T-cell (primary cell): Measurements from ENCODE around the gene ZNF350. TPM values are rescaled to one million over a fixed set of nuclear protein-coding genes. Genes with fewer than 3 reads are reported as not detected.
"Not testable (repeated sequence)": the region's sequence is repeated elsewhere in the genome, so short reads cannot be mapped to it uniquely, and the experiment has no call there.

Experiments used
- ATAC-seq, 4 experiments: fragments of 200-7000 bp in 3 of 4; fragments of 150-1000 bp in 1 of 4; cut with Tn5 transposase; replicated peaks in 1 of 4; 1 replicate in 3 of 4; 2 replicates in 1 of 4; pipeline ENCODE4 v1.10.0; 2021; ENCODE audit warnings: moderate library complexity in 3 of 4, mild to moderate bottlenecking in 2 of 4, moderate number of reproducible peaks in 1 of 4
- CTCF ChIA-PET, 2 donors: fragments of 300-600 bp; sonication (Branson Sonifier 250); formaldehyde crosslinking; loops; one replicate each; lab custom pipeline; 2022; ENCODE audit warnings: antibody characterized with exemption in 2 of 2; lab: Charles Lee
- POLR2A ChIA-PET, 2 donors: fragments of 300-600 bp; sonication (Branson Sonifier 250); formaldehyde crosslinking; loops; one replicate each; lab custom pipeline; 2022; ENCODE audit warnings: antibody characterized with exemption in 2 of 2; lab: Charles Lee
- DNase-seq, 35 experiments: peaks; one replicate each; pipeline versions ENCODE4 v3.0.0 to v3.0.0-alpha.2; 2013 to 2023
- H3K27ac ChIP-seq: one replicate; pipeline ENCODE4 v1.5.1; 2013; ENCODE audit warnings: low read length
- H3K27me3 ChIP-seq, 2 experiments: replicated peaks in 1 of 2; 1 replicate in 1 of 2; 2 replicates in 1 of 2; pipeline versions ENCODE4 v1.6.1 to v1.7.0; 2013; ENCODE audit warnings: low read length in 1 of 2, mixed read lengths in 1 of 2; ENCODE audit not compliant: control insufficient read depth in 2 of 2, insufficient read depth in 2 of 2; ENCODE audit errors: extremely low read depth in 1 of 2
- H3K36me3 ChIP-seq, 2 donors: 1 replicate in 1 of 2; 2 replicates in 1 of 2; pipeline versions ENCODE4 v1.6.1 to v1.7.0; 2013; ENCODE audit warnings: low read length in 1 of 2; ENCODE audit not compliant: control insufficient read depth in 2 of 2, insufficient read depth in 1 of 2; ENCODE audit errors: extremely low read depth in 1 of 2
- H3K4me1 ChIP-seq, 2 experiments: 1 replicate in 1 of 2; 2 replicates in 1 of 2; pipeline versions ENCODE4 v1.6.1 to v1.7.0; 2013; ENCODE audit warnings: low read length in 2 of 2, mixed read lengths in 1 of 2; ENCODE audit not compliant: insufficient read depth in 2 of 2, control insufficient read depth in 1 of 2; ENCODE audit errors: extremely low read depth in 1 of 2
- H3K4me3 ChIP-seq, 2 donors: 1 replicate in 1 of 2; 2 replicates in 1 of 2; pipeline versions ENCODE4 v1.5.1 to v1.7.0; 2013; ENCODE audit warnings: mild to moderate bottlenecking in 2 of 2, low read length in 1 of 2, moderate library complexity in 1 of 2; ENCODE audit not compliant: control insufficient read depth in 1 of 2; ENCODE audit errors: extremely low read depth in 1 of 2
- H3K9me3 ChIP-seq: 2 replicates; pipeline ENCODE4 v1.7.0; 2013
- H3K27ac Mint-ChIP-seq, 2 donors: one replicate each; pipeline ENCODE4 v1.8.0; 2020 to 2021; ENCODE audit warnings: mild to moderate bottlenecking in 2 of 2, mixed read lengths in 2 of 2
- H3K27me3 Mint-ChIP-seq, 2 donors: one replicate each; pipeline ENCODE4 v1.8.0; 2021 to 2022; ENCODE audit warnings: mixed read lengths in 2 of 2
- H3K36me3 Mint-ChIP-seq: one replicate; pipeline ENCODE4 v1.8.0; 2021; ENCODE audit warnings: mixed read lengths
- H3K4me1 Mint-ChIP-seq, 3 donors: one replicate each; pipeline ENCODE4 v1.8.0; 2020 to 2022; ENCODE audit warnings: mixed read lengths in 3 of 3, mild to moderate bottlenecking in 1 of 3
- H3K4me3 Mint-ChIP-seq, 3 donors: one replicate each; pipeline ENCODE4 v1.8.0; 2020 to 2022; ENCODE audit warnings: mild to moderate bottlenecking in 3 of 3, mixed read lengths in 3 of 3, moderate library complexity in 3 of 3
- H3K9me3 Mint-ChIP-seq, 3 donors: one replicate each; pipeline ENCODE4 v1.8.0; 2020 to 2022; ENCODE audit warnings: mixed read lengths in 3 of 3
- WGBS: methylation state at CpG from one replicate; pipeline ENCODE4 v1.1.5; 2013; ENCODE audit warnings: missing lambda C conversion rate; ENCODE audit not compliant: insufficient coverage; 5-methylcytosine and 5-hydroxymethylcytosine counted together
- total RNA-seq, 35 experiments: library from RNA in 6 of 35; stranded (reverse) in 6 of 35; fragments of 120-200 nt in 1 of 35; gene quantifications; one replicate each; pipeline versions ENCODE4 v1.2.1 to v1.2.4 and lab custom pipeline; 2013 to 2026

The ZNF350 gene
- total RNA-seq, 5 donors from 2014 or later (not counting 1 experiment from before 2014, with no cell fraction given) = 27.4 to 33.4 (median 29.0) TPM

GRCh38 chr19:51960621-51961233 is 25.9 kb downstream of the ZNF350 start:
- H3K4me3 Mint-ChIP-seq, H3K27ac Mint-ChIP-seq, H3K27me3 ChIP-seq, CTCF ChIA-PET, ATAC-seq, POLR2A ChIA-PET, H3K27ac ChIP-seq, H3K4me1 Mint-ChIP-seq, H3K4me1 ChIP-seq, H3K4me3 ChIP-seq, H3K27me3 Mint-ChIP-seq, DNase-seq: not testable (repeated sequence)
- H3K36me3 ChIP-seq = peaks cover 0 to 11% of the 10 kb centered on the region in 2 donors
- Mint-ChIP-seq H3K9me3 (peaks cover 43 to 84% (median 66%) of the 10 kb centered on the region in 3 donors), H3K36me3 (peaks cover 63% of the 10 kb centered on the region)
- H3K9me3 ChIP-seq = peaks cover 11% of the 10 kb centered on the region
- WGBS = 100% methylated on average over 2 of the region's 7 CpGs

GRCh38 chr19:51959791-51960190 is 26.8 kb downstream of the ZNF350 start:
- DNase-seq (no peak), ATAC-seq (no peak)
- H3K9me3 Mint-ChIP-seq = peaks cover 36 to 82% (median 65%) of the 10 kb centered on the region in 3 donors
- Histone ChIP-seq H3K4me3 (no peak overlapping the region), H3K4me1 (no peaks in the 10 kb centered on the region), H3K27ac (no peak overlapping the region), H3K36me3 (peaks cover 0 to 2% of the 10 kb centered on the region in 2 donors), H3K27me3 (no peaks in the 10 kb centered on the region), H3K9me3 (peaks cover 11% of the 10 kb centered on the region)
- H3K27me3 Mint-ChIP-seq = no peaks in the 10 kb centered on the region
- H3K27ac Mint-ChIP-seq = no peak overlapping the region
- ChIA-PET POLR2A (no interaction called here), CTCF (no interaction called here)
- H3K4me1 Mint-ChIP-seq = no peaks in the 10 kb centered on the region
- peaks cover 57% of the 10 kb centered on the region for H3K36me3 Mint-ChIP-seq
- 100% methylated on average over 1 of the region's 4 CpGs for WGBS
- no peak overlapping the region for H3K4me3 Mint-ChIP-seq

- H3K36me3 ChIP-seq, H3K27ac Mint-ChIP-seq, H3K27ac ChIP-seq, POLR2A ChIA-PET, H3K4me3 ChIP-seq, H3K9me3 ChIP-seq, H3K4me1 Mint-ChIP-seq, H3K4me3 Mint-ChIP-seq, ATAC-seq, H3K27me3 Mint-ChIP-seq, CTCF ChIA-PET, H3K4me1 ChIP-seq, DNase-seq, H3K27me3 ChIP-seq: not testable (repeated sequence)
- Mint-ChIP-seq H3K36me3 (peaks cover 48% of the 10 kb centered on the region), H3K9me3 (peaks cover 40 to 79% (median 64%) of the 10 kb centered on the region in 3 donors)
- no CpG with 5 or more reads among the region's 4 CpGs for WGBS
Observed at GRCh38 chr19:51957846-51958245, 28.8 kb downstream of the ZNF350 start.

GRCh38 chr19:51948975-51949374 is 37.7 kb downstream of the ZNF350 start:
- Histone ChIP-seq H3K9me3 (peaks cover 35% of the 10 kb centered on the region), H3K4me3 (no peak overlapping the region), H3K36me3 (peaks cover 0 to 11% of the 10 kb centered on the region in 2 donors), H3K27ac (no peak overlapping the region), H3K27me3 (no peaks in the 10 kb centered on the region), H3K4me1 (no peaks in the 10 kb centered on the region)
- H3K4me1 Mint-ChIP-seq = no peaks in the 10 kb centered on the region
- no peaks in the 10 kb centered on the region for H3K27me3 Mint-ChIP-seq
- ATAC-seq (no peak), DNase-seq (no peak)
- no peak overlapping the region for H3K27ac Mint-ChIP-seq
- H3K36me3 Mint-ChIP-seq = peaks cover 48% of the 10 kb centered on the region
- WGBS = 27% methylated on average over 25 of the region's 25 CpGs
- POLR2A ChIA-PET = no interaction called here
- peaks cover 24 to 73% (median 63%) of the 10 kb centered on the region in 3 donors for H3K9me3 Mint-ChIP-seq
- CTCF ChIA-PET = no interaction called here
- no peak overlapping the region for H3K4me3 Mint-ChIP-seq

- Mint-ChIP-seq H3K4me3 (no peak overlapping the region), H3K9me3 (peaks cover 32 to 86% (median 68%) of the 10 kb centered on the region in 3 donors), H3K4me1 (no peaks in the 10 kb centered on the region), H3K36me3 (peaks cover 62% of the 10 kb centered on the region), H3K27me3 (no peaks in the 10 kb centered on the region), H3K27ac (no peak overlapping the region)
- no CpG with 5 or more reads among the region's 1 CpG for WGBS
- H3K9me3 ChIP-seq = peaks cover 43% of the 10 kb centered on the region
- no peaks in the 10 kb centered on the region for H3K27me3 ChIP-seq
- H3K36me3 ChIP-seq = peaks cover 9 to 34% of the 10 kb centered on the region in 2 donors
- H3K4me3 ChIP-seq = no peak overlapping the region
- ChIA-PET POLR2A (no interaction called here), CTCF (interaction anchor here in 1 of 2 donors (0.6 kb wide), 1 partner anchor 38 kb away, joined by 6 read pairs; no protein-coding TSS in a partner anchor)
- DNase-seq (no peak), ATAC-seq (no peak)
- no peaks in the 10 kb centered on the region for H3K4me1 ChIP-seq
- no peak overlapping the region for H3K27ac ChIP-seq
Observed at GRCh38 chr19:51946602-51947001, 40.0 kb downstream of the ZNF350 start.

- peaks cover 32 to 84% (median 72%) of the 10 kb centered on the region in 3 donors for H3K9me3 Mint-ChIP-seq
- CTCF ChIA-PET = no interaction called here
- peaks cover 21 to 51% of the 10 kb centered on the region in 2 donors for H3K36me3 ChIP-seq
- H3K27ac ChIP-seq = no peak overlapping the region
- peak overlapping the region in 1 of 2 donors; percentile 3 for H3K4me3 ChIP-seq
- H3K9me3 ChIP-seq = peaks cover 41% of the 10 kb centered on the region
- WGBS = no CpG with 5 or more reads among the region's 7 CpGs
- no peak overlapping the region for H3K27ac Mint-ChIP-seq
- no peaks in the 10 kb centered on the region for H3K4me1 ChIP-seq
- no peaks in the 10 kb centered on the region for H3K4me1 Mint-ChIP-seq
- peaks cover 73% of the 10 kb centered on the region for H3K36me3 Mint-ChIP-seq
- ATAC-seq (no peak), DNase-seq (no peak)
- H3K27me3 ChIP-seq = no peaks in the 10 kb centered on the region
- POLR2A ChIA-PET = no interaction called here
- no peak overlapping the region for H3K4me3 Mint-ChIP-seq
- no peaks in the 10 kb centered on the region for H3K27me3 Mint-ChIP-seq
Observed at GRCh38 chr19:51944798-51945552, 41.7 kb downstream of the ZNF350 start.
